ENCODE results near the gene DENND5A.
"Not testable (repeated sequence)": the region's sequence is repeated elsewhere in the genome, so short reads cannot be mapped to it uniquely, and the experiment has no call there.

The DENND5A gene

DNA sequence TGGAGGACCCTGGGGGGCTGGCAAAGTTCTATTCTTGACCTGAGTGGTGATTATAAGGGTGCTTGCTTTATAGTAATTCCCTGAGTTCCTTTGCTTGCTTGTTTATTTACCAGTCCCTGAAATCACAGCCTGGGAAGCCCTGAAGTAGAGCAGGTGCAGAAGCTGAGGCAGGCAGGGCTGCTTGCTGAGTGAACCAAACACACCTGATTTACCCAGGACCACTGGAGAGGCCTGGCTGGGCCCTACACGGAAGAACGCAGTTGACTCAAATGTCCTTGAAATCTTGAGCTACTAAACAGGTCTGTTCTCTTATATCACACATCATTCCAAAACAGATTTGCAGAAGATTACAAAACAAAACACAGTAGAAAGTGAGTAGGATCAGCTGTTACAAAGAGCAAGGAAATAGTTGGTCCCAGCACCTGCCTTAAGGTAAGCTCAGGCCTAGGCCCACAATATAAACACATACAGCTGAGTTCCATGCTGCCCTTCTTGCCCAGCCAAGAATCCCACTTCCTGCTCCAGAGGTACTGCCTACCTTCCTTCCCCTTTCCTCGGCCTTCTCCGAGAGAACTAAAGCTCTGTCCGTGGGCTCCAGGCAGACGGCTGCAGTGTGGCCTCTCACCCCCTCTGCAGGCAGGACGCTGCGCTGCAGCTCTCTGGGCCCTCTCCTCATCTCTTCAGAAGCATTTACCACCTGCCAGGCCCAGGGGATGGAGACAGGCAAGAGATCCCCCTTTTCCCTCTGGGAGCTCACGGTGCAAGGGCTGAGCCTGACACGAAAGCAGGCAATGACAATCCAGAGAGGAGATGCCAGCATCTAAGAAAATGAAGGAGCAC, 127.6 kb downstream of the DENND5A start:
- no peak for DNase-seq

DNA sequence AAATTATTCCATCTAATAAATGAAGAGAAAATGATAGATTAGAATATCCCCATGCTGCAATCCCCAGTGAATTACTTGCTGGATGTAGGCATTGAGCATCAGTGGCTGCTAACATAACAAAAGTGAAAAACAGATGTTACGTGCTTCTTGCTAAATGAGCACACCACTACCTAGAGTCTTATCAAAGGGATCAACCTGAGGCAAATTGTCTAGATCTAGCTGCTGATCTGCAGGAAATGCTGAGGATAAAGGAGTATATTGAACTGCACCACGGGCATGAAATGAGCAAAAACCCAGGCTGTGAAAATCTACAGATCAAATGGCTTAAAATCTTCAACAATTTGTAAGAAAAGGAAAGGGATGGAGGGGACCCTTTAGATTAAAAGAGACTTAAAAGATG, 128.4 kb downstream of the DENND5A start:
- no peak for DNase-seq

DNA sequence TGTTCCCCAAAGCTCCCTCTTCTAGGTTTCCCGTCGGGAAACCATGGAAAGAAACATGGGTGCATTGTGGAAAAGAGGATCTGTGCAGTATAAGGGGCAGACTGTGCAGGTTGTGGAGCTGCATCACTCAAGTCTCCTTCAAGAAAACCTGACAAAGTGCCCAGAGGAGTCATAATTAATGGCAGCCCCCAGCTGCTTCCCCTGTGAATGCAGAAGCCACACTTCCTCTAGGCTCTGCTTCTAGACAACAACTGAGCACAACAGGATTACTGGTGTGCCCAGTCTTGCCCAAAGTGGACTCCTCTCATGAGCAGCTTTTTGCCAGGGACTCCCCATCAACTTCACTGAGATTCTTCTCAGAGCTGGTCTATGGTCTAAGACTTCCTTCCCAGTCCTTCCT, 131.2 kb downstream of the DENND5A start:
- no peak for DNase-seq

DNA sequence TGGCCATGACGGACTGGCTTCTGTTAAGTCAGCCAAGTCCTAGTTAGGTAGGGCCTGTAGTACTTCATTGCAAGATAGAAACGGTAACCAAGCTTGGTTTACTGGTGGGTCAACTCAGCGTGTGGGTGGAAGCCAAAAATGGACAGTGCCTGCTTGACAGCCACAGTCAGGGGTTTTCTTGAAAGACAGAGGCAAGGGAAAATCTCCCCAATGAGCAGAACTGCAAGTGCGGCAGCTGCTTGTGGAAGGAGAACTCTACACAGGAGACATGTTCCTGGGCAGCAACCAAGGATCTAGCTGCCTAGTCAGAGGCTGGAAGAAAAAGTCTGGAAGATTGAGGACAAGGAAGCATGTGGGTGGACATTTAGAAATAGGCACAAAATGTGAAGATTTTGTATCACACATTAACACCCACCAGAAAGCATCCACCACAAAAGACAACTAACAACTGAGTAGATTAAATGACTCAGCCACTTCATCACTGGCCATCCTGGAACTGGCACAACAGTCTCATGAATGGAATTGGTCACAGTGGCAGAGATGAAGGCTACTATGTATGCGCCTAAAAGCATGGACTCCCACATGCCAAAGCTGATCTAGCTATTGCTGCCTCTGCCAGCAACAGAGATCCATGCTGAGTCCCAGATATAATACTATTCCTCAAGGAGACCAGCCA, 132.8 kb downstream of the DENND5A start:
- no peak for DNase-seq

DNA sequence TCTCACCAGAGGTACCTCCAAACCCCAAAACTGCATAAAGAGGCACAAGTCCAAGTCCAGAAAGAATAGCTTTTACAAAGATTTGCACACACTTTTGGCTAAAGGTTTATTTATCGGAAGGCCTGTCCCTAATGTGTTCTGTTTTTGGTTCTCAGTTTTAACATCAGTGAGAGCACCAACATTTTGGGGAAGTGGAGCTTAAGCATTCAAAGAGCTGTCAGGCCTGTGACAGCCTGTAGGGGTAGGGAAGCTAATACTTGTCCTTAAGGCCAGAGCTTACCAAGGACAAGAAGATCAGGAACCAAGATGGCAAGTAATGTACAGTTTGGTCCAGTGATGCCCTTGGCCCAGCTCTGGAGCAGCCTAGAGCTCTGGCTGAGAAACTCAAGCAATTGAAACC, 134.9 kb downstream of the DENND5A start:
- DNase-seq: no peak

DNA sequence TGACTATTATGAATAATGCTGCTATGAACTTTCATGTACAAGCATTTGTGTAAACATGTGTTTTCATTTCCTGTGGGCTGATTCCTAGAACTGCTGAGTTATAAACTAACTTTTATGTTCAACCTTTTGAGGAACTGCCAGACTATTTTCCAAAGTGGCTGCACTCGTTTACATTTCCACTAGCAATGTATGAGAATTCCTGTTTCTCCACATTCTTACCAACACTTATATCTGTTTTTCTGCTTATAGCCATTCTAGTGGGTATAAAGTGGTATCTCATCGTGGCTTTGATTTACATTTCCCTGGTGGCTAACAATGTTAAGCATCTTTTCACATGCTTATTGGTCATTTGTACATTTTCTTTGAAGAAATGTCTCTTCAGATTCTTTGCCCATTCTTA, 138.5 kb downstream of the DENND5A start:
- DNase-seq: no peak

DNA sequence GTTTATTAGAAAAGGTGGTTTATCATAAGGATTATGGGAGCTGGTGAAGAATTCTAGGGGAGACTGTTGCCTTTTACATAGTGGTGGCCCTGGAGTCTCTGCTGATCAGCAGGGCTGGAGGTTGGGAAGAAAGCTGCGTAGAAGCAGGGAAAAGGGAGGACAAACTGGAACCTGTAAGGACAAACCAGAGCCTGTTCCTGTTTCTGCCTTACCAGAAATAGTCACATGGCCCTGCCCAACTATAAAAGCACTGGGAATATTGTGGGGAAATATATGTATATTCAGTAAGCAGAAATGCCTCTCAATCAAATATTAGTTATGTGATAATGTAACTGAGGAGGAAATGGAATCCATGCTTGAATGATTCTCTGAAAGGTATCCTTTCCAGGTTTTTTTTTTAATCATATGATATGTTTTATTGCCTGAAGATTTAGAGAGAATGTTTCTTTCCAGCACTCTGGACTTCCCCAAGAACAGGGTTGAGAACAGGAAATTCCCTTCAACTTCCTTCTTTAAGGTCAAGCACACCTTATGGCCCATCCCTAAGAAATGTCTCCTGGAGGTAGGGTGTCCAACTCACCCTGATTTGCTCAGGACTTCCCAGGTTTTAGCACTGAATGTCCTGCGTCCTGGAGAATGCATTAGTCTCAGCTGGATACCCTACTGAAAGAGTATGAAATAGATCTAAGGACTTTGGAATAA, 139.8 kb downstream of the DENND5A start:
- no peak for DNase-seq

DNA sequence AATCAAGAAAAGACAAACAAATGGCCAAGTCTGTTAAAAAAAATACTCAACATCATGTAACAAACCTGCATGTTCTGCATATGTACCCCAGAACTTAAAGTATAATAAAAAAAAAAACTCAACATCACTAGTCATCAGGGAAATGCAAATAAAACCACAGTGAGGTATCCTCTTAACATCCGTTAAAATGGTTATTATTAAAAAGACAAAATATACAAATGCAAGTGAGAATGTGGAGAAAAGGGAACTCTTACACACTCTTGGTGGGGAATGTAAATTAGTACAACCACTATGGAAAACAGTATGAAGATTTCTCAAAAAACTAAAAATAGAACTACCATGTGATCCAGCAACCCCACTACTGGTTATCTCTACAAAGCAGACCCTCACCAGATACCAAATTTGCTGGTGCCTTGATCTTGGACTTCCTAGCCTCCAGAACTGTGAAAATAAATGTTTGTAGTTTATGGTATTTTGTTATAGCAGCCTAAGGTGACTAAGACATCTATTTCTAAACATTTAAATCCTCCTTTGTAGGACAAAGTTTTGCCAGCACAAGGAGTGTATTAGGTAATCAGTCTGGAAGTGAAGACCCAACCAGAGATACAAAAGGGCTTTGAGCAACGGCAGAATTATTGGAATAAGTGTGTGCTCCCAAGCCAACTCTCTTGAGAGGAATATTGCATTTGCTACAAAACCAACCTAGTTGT, 141.4 kb downstream of the DENND5A start:
- no peak for DNase-seq

DNA sequence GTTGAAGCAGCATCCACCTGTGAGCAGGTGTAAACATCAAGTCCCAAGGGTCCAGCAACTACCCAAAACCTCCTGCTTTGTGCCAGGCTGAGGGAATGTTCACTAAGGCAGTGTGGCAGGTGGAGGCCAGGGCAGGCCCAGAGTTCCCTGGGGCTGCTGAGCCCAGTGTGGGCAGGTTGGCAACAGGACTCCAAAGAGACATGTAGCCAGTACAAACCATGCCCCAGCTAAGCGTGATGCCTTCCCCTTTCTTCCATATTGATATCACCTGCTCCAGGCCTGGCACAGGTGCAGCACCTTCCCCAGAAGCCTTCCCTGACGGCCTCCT, 143.7 kb downstream of the DENND5A start:
- DNase-seq: no peak

DNA sequence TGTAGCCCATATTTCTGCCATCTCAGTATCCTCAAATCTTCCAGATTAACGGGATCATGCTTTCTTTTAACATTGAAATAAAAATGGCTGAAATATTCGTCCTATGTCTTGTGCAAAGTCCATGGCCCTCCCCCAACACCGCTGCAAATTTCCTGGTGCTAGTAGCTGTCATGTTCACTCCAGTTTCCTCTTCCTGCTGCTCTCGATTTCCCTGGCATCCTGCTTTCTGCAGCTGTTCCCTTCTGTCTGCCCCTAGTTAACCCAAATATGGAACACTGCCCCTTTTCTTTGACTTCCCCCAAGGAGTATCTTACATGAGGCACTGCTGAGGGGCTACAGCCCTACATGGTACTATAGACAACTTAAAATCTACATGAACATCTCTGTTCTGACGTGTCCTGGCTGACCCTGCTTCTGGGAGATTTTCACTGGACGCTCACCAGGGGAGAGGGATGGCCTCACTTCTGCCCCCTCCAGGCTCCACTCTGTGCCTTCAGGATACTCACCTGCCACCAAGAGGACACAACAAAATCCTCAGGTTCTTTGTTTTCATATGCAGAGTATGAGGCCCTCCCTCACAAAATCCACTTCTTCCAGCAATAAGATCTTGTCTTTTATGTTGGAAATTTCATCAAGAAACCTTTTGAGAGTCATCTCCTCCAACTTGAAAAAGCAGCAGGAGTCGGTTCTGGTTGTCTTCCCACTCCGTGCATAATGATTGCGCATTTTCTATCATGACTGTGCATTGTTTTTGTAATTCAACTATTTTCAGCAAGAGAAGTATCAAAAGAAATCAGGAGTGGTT, 144.3 kb downstream of the DENND5A start:
- no peak for DNase-seq

DNA sequence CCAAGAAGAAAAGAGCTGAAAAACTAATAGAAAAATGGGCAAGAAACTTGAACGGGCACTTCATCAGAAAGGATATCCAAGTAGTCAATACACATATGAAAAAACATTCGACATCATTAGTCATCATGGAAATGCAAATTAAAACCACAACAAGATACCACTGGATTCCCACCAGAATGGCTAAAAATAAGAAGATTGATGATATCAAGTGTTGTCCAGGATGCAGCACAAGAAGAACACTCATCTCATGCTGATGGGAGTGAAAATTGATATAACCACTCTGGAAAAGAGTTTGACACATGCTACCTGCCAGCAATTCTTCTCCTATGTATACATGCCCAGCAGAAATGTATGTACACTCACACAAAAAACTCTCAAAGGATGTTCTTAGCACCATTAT, 146.9 kb downstream of the DENND5A start:
- DNase-seq: no peak

DNA sequence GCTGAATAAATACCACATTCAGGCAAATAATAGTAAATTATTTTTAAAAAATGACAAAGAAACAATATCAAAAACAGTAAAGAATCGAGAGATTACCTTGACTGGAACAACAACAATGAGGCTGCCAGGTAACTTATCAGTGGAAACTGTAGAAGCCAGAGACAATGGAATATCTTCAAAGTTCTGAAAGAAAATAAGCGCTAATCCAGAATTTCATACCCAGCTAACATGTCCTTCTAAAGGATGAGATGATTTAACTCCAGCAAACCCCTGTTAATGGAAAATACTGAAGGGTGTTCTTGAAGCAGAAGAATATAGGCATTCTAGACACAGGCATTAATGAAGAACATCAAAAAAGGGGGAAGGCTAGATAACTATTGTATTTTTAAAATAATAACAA, 153.1 kb downstream of the DENND5A start:
- DNase-seq: no peak

DNA sequence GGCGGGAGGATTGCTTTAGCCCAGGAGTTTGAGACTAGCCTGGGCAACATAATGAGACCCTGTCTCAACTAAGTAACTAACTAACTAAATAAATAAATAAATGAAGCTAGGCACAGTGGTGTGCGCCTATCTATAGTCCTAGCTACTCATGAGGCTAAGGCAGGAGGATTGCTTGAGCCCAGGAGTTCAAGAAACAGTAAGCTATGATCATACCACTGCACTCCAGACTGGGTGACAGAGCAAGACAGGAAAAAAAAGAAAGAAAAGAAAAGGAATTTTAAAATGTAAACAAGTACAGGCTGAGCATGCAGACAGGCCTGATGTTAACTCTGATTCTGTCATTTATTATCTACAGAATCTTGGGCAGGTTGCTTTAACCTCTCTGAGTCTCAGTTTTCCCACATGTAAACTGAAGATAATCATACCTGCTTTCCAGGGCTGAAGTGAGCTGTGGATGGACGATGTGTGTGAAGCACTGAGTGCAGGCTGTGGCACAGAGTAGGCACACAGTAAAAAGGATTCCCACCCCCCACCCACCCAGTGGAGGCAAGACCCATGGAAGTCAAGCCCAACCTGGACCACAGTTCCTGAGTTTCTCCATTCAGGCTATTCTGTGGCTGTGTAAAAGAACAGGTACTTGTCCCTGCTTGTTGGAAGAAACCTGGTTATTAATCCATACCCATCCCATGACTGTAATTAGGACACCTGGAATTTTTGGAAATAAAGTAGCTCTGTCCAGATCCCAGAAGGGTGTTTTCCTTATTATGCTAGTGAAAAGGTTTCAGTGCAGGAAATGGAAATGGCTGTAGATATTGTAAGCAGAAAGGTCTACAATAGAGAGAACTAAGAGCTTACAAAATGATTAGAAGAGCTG, 155.1 kb downstream of the DENND5A start:
- no peak for DNase-seq

DNA sequence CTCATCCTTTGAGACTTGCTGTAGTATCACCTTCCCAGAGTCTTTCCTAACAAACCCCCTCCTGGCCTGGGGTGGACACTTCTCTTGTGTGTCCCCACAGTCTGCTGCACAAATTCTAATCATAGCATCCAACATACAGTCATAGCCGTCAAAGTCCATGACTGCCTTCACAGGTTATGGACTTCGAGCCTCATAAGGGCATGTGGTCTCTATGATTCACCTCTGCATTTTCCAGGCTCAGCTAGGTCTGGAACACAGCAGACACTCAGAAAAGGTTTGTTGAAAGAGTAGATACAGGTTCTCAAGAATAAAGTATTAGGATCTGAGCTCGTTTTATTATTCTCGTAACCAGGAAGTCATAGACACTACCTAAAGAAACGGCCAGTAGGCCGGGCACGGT, 160.6 kb downstream of the DENND5A start:
- no peak for DNase-seq

DNA sequence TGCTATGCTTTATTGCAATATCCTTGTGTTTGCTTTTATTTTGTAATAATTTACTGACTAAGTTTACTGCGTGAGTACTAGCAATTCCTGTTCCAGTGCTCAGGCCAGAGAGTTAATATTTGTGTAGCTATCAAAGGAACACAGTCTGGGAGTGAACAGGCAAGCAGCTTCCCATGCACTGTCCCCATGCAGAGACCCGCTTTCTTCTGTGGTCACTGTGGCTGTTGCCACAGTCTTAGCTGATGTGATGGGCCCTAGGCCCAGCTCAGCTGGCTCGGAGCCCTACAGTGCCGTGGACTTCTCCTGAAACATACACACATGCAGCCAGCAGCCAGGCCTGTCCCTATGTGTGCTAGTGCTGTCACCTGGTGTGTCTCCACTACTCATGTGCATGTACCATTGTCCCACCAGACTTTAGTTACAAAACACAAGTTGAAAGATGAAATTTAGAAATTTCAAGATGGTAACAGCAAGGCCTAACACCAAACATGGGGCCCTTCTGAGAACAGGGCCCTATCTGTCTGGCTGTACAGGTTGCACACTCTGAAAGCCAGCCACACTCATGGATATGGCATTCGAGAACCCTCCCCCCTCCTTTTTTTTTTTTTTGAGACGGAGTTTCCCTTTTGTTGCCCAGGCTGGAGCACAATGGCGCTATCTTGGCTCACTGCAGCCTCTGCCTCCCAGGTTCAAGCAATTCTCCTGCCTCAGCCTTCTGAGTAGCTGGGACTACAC, 161.4 kb downstream of the DENND5A start:
- DNase-seq: no peak

DNA sequence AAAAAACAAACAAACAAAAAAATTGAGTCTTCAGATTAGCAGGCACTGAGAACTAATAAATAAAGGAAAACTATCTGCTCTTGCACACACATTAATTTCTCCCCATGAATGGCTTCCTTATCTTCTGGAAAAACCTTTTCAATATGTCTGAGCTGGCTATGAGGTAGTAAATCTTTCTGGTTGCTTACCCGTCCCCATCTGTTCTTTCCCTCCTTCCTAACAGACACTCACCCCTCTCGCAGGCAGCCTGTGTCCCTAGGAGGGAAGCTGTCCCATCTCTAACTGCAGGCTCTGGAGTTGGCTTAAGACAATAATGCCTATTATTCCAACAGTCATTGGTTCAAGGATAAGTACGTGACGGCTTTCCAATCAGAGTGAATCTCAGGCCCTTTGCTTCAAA, 165.5 kb downstream of the DENND5A start:
- no peak for DNase-seq

DNA sequence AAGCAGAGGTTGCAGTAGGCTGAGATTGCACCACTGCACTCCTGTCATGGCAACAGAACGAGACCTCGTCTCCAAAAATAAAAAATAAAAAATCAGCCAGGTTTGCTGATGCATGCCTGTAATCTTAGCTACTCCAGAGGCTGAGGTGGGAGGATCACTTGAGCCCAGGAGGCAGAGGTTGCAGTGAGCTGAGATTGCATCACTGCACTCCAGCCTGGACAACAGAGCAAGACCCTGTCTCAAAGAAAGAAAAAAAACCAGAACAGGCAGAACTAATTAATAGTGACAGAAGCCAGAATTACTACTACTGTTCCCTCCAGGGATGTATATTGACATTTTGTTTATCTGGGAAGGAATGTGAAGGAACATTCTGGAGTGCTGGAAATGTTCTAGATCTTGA, 166.7 kb downstream of the DENND5A start:
- not testable (repeated sequence) for DNase-seq

DNA sequence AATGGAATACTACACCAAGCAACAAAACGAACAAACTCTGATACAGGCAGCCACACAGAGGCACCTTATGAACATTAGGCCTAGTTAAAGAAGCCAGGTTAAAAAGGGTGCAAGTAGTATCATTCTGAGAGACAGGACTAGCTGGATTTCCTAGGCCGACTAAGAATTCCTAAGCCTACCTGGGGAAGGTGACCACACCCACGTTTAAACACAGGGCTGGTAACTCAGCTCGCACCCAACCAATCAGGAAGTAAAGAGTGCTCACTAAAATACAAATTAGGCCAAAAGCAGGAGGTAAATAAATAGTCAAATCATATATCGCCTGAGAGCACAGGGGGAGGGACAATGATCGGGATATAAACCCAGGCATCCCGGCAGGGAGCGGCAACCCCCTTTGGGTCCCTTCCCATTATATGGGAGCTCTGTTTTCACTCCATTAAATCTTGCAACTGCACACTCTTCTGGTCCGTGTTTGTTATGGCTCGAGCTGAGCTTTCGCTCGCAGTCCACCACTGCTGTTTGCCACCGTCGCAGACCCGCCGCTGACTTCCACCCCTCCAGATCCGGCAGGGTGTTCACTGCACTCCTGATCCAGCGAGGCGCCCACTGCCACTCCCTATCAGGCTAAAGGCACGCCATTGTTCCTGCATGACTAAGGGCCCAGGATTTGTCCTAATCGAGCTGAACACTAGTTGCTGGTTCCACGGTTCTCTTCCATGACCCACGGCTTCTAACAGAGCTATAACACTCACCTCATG, 167.8 kb downstream of the DENND5A start:
- DNase-seq: not testable (repeated sequence)

DNA sequence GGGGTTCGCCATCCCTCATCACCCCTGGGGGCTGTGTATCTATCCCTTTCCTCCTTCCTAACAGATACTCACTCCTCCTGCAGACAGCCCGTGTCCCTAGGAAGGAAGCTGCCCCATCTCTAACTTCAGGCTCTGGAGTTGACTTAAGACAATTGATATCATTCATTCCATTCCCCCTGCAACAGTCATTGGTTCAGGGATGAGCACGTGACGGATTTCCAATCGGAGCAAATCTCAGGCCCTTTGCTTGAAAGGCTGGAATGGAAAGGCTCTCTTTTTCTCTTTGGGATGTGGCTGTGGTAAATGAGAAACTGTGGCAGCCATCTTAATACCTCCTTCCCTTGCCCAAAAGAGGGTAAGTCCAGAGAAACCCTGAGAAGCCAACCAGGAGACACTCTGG, 168.7 kb downstream of the DENND5A start:
- DNase-seq: no peak

DNA sequence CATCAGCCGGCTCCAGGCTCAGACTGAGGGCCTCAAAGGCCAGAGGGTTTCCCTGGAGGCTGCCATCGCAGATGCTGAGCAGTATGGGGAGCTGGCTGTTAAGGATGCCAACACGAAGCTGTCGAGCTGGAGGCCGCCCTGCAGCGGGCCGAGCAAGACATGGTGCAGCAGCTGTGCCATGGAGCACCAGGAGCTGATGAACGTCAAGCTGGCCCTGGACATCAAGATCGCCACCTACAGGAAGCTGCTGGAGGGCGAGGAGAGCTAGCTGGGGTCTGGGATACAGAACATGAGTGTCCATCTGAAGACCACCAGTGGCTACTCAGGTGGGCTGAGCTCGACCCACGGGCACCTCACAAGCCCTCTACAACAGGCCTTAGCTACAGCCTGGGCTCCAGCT, 169.7 kb downstream of the DENND5A start:
- no peak for DNase-seq
